ENCODE data around the gene MANEA.

Gene MANEA

GRCh38 chr6:95601133-95601532 lies 23.8 kb downstream of the MANEA start:
- Histone ChIP-seq H3K9me3 (ENCODE audit: control extremely low read depth in 1 of 5, control insufficient read depth in 4 of 5, insufficient read depth in 2 of 5, low read depth in 1 of 5, low read length in 4 of 5) (no peaks in the 10 kb centered on the region), H3K27ac (ENCODE audit: insufficient read depth in 1 of 2, low read depth in 1 of 2, low read length in 2 of 2, poor library complexity in 1 of 2, severe bottlenecking in 2 of 2) (no peak overlapping the region), H3K36me3 (ENCODE audit: control insufficient read depth in 4 of 4, insufficient read depth in 4 of 4, low read length in 3 of 4) (peaks cover 0 to 11% (median 3%) of the 10 kb centered on the region in 4 experiments), H3K4me1 (ENCODE audit: control extremely low read depth in 1 of 4, control insufficient read depth in 4 of 4, insufficient read depth in 4 of 4, low read length in 3 of 4) (no peaks in the 10 kb centered on the region), H3K4me3 (ENCODE audit: control insufficient read depth in 1 of 7, extremely low read depth in 1 of 7, insufficient read depth in 4 of 7, low read depth in 2 of 7, low read length in 6 of 7) (no peak overlapping the region), H3K27me3 (replicated peaks in 2 of 5; ENCODE audit: control insufficient read depth in 4 of 5, insufficient read depth in 5 of 5, low read length in 4 of 5) (no peaks in the 10 kb centered on the region)
- CTCF ChIA-PET, result no interaction called here
- no peak for DNase-seq
- POLR2A ChIA-PET, result no interaction called here
- no CpG with 5 or more reads among the region's 3 CpGs for WGBS (ENCODE audit: insufficient coverage)

GRCh38 chr6:95614094-95614493 lies 36.8 kb downstream of the MANEA start:
- ChIA-PET POLR2A (no interaction called here), CTCF (no interaction called here)
- no CpG with 5 or more reads among the region's 3 CpGs for WGBS (ENCODE audit: insufficient coverage)

GRCh38 chr6:95629551-95629950 lies 52.2 kb downstream of the MANEA start:
- Histone ChIP-seq H3K4me3 (ENCODE audit: control insufficient read depth in 1 of 7, extremely low read depth in 1 of 7, insufficient read depth in 4 of 7, low read depth in 2 of 7, low read length in 6 of 7) (no peak overlapping the region), H3K27ac (ENCODE audit: insufficient read depth in 1 of 2, low read depth in 1 of 2, low read length in 2 of 2, poor library complexity in 1 of 2, severe bottlenecking in 2 of 2) (no peak overlapping the region), H3K4me1 (ENCODE audit: control extremely low read depth in 1 of 4, control insufficient read depth in 4 of 4, insufficient read depth in 4 of 4, low read length in 3 of 4) (no peaks in the 10 kb centered on the region), H3K36me3 (ENCODE audit: control insufficient read depth in 4 of 4, insufficient read depth in 4 of 4, low read length in 3 of 4) (no peaks in the 10 kb centered on the region), H3K9me3 (ENCODE audit: control extremely low read depth in 1 of 5, control insufficient read depth in 4 of 5, insufficient read depth in 2 of 5, low read depth in 1 of 5, low read length in 4 of 5) (no peaks in the 10 kb centered on the region), H3K27me3 (replicated peaks in 2 of 5; ENCODE audit: control insufficient read depth in 4 of 5, insufficient read depth in 5 of 5, low read length in 4 of 5) (no peaks in the 10 kb centered on the region)
- no peak for DNase-seq
- POLR2A ChIA-PET, result no interaction called here
- CTCF ChIA-PET, result no interaction called here
- WGBS (ENCODE audit: insufficient coverage), result 94% methylated on average over 2 of the region's 2 CpGs

More at GRCh38 chr6:95614094-95614493, 36.8 kb downstream of the MANEA start:
- Histone ChIP-seq H3K36me3 (ENCODE audit: control insufficient read depth in 4 of 4, insufficient read depth in 4 of 4, low read length in 3 of 4) (no peaks in the 10 kb centered on the region), H3K4me1 (ENCODE audit: control extremely low read depth in 1 of 4, control insufficient read depth in 4 of 4, insufficient read depth in 4 of 4, low read length in 3 of 4) (no peaks in the 10 kb centered on the region), H3K9me3 (ENCODE audit: control extremely low read depth in 1 of 5, control insufficient read depth in 4 of 5, insufficient read depth in 2 of 5, low read depth in 1 of 5, low read length in 4 of 5) (no peaks in the 10 kb centered on the region), H3K4me3 (ENCODE audit: control insufficient read depth in 1 of 7, extremely low read depth in 1 of 7, insufficient read depth in 4 of 7, low read depth in 2 of 7, low read length in 6 of 7) (no peak overlapping the region), H3K27ac (ENCODE audit: insufficient read depth in 1 of 2, low read depth in 1 of 2, low read length in 2 of 2, poor library complexity in 1 of 2, severe bottlenecking in 2 of 2) (no peak overlapping the region), H3K27me3 (replicated peaks in 2 of 5; ENCODE audit: control insufficient read depth in 4 of 5, insufficient read depth in 5 of 5, low read length in 4 of 5) (peaks cover 0 to 1% (median 0%) of the 10 kb centered on the region in 5 experiments)
- DNase-seq, result no peak

GRCh38 chr6:95636552-95637431 lies 59.5 kb downstream of the MANEA start:
- WGBS (ENCODE audit: insufficient coverage), result 92% methylated on average over 25 of the region's 25 CpGs

GRCh38 chr6:95648636-95649035 lies 71.3 kb downstream of the MANEA start:
- Histone ChIP-seq H3K27ac (ENCODE audit: insufficient read depth in 1 of 2, low read depth in 1 of 2, low read length in 2 of 2, poor library complexity in 1 of 2, severe bottlenecking in 2 of 2) (no peak overlapping the region), H3K4me3 (ENCODE audit: control insufficient read depth in 1 of 7, extremely low read depth in 1 of 7, insufficient read depth in 4 of 7, low read depth in 2 of 7, low read length in 6 of 7) (no peak overlapping the region), H3K4me1 (ENCODE audit: control extremely low read depth in 1 of 4, control insufficient read depth in 4 of 4, insufficient read depth in 4 of 4, low read length in 3 of 4) (no peaks in the 10 kb centered on the region), H3K27me3 (replicated peaks in 2 of 5; ENCODE audit: control insufficient read depth in 4 of 5, insufficient read depth in 5 of 5, low read length in 4 of 5) (no peaks in the 10 kb centered on the region), H3K36me3 (ENCODE audit: control insufficient read depth in 4 of 4, insufficient read depth in 4 of 4, low read length in 3 of 4) (no peaks in the 10 kb centered on the region), H3K9me3 (ENCODE audit: control extremely low read depth in 1 of 5, control insufficient read depth in 4 of 5, insufficient read depth in 2 of 5, low read depth in 1 of 5, low read length in 4 of 5) (peaks cover 0 to 1% (median 0%) of the 10 kb centered on the region in 5 experiments)
- DNase-seq, result no peak
- ChIA-PET POLR2A (no interaction called here), CTCF (no interaction called here)
- WGBS (ENCODE audit: insufficient coverage), result no CpG with 5 or more reads among the region's 2 CpGs

More at GRCh38 chr6:95636552-95637431, 59.5 kb downstream of the MANEA start:
- no peaks in the 10 kb centered on the region for H3K27me3 ChIP-seq (replicated peaks in 2 of 5; ENCODE audit: control insufficient read depth in 4 of 5, insufficient read depth in 5 of 5, low read length in 4 of 5)
- no peak for DNase-seq
- ChIA-PET CTCF (no interaction called here), POLR2A (interaction anchor here (0.6 kb wide), 1 partner anchor 704 kb away, joined by 3 read pairs; no protein-coding TSS in a partner anchor)
- H3K9me3 ChIP-seq (ENCODE audit: control extremely low read depth in 1 of 5, control insufficient read depth in 4 of 5, insufficient read depth in 2 of 5, low read depth in 1 of 5, low read length in 4 of 5), result no peaks in the 10 kb centered on the region
- no peaks in the 10 kb centered on the region for H3K36me3 ChIP-seq (ENCODE audit: control insufficient read depth in 4 of 4, insufficient read depth in 4 of 4, low read length in 3 of 4)
- H3K27ac ChIP-seq (ENCODE audit: insufficient read depth in 1 of 2, low read depth in 1 of 2, low read length in 2 of 2, poor library complexity in 1 of 2, severe bottlenecking in 2 of 2), result no peak overlapping the region
- H3K4me1 ChIP-seq (ENCODE audit: control extremely low read depth in 1 of 4, control insufficient read depth in 4 of 4, insufficient read depth in 4 of 4, low read length in 3 of 4), result no peaks in the 10 kb centered on the region
- H3K4me3 ChIP-seq (ENCODE audit: control insufficient read depth in 1 of 7, extremely low read depth in 1 of 7, insufficient read depth in 4 of 7, low read depth in 2 of 7, low read length in 6 of 7), result no peak overlapping the region

- Histone ChIP-seq H3K27ac (ENCODE audit: insufficient read depth in 1 of 2, low read depth in 1 of 2, low read length in 2 of 2, poor library complexity in 1 of 2, severe bottlenecking in 2 of 2) (no peak overlapping the region), H3K36me3 (ENCODE audit: control insufficient read depth in 4 of 4, insufficient read depth in 4 of 4, low read length in 3 of 4) (no peaks in the 10 kb centered on the region), H3K4me1 (ENCODE audit: control extremely low read depth in 1 of 4, control insufficient read depth in 4 of 4, insufficient read depth in 4 of 4, low read length in 3 of 4) (no peaks in the 10 kb centered on the region), H3K9me3 (ENCODE audit: control extremely low read depth in 1 of 5, control insufficient read depth in 4 of 5, insufficient read depth in 2 of 5, low read depth in 1 of 5, low read length in 4 of 5) (peaks cover 0 to 1% (median 0%) of the 10 kb centered on the region in 5 experiments), H3K4me3 (ENCODE audit: control insufficient read depth in 1 of 7, extremely low read depth in 1 of 7, insufficient read depth in 4 of 7, low read depth in 2 of 7, low read length in 6 of 7) (no peak overlapping the region), H3K27me3 (replicated peaks in 2 of 5; ENCODE audit: control insufficient read depth in 4 of 5, insufficient read depth in 5 of 5, low read length in 4 of 5) (no peaks in the 10 kb centered on the region)
- DNase-seq, result no peak
- CTCF ChIA-PET, result no interaction called here
- POLR2A ChIA-PET, result no interaction called here
- no CpG with 5 or more reads among the region's 1 CpG for WGBS (ENCODE audit: insufficient coverage)
Measured at GRCh38 chr6:95649451-95649850, 72.1 kb downstream of the MANEA start.

- Histone ChIP-seq H3K27ac (ENCODE audit: insufficient read depth in 1 of 2, low read depth in 1 of 2, low read length in 2 of 2, poor library complexity in 1 of 2, severe bottlenecking in 2 of 2) (no peak overlapping the region), H3K27me3 (replicated peaks in 2 of 5; ENCODE audit: control insufficient read depth in 4 of 5, insufficient read depth in 5 of 5, low read length in 4 of 5) (no peaks in the 10 kb centered on the region), H3K9me3 (ENCODE audit: control extremely low read depth in 1 of 5, control insufficient read depth in 4 of 5, insufficient read depth in 2 of 5, low read depth in 1 of 5, low read length in 4 of 5) (no peaks in the 10 kb centered on the region), H3K4me1 (ENCODE audit: control extremely low read depth in 1 of 4, control insufficient read depth in 4 of 4, insufficient read depth in 4 of 4, low read length in 3 of 4) (no peaks in the 10 kb centered on the region), H3K36me3 (ENCODE audit: control insufficient read depth in 4 of 4, insufficient read depth in 4 of 4, low read length in 3 of 4) (no peaks in the 10 kb centered on the region), H3K4me3 (ENCODE audit: control insufficient read depth in 1 of 7, extremely low read depth in 1 of 7, insufficient read depth in 4 of 7, low read depth in 2 of 7, low read length in 6 of 7) (no peak overlapping the region)
- POLR2A ChIA-PET, result no interaction called here
- DNase-seq, result no peak
- CTCF ChIA-PET, result no interaction called here
Measured at GRCh38 chr6:95654176-95654575, 76.8 kb downstream of the MANEA start.
